Measurements from ENCODE around the gene LYPD6B. TPM values are rescaled to one million over a fixed set of nuclear protein-coding genes. Genes with fewer than 3 reads are reported as not detected.

The LYPD6B gene
- not detected for total RNA-seq (2013)
- polyA plus RNA-seq (not detected), polyA minus RNA-seq (not detected in 2 replicates), total RNA-seq (0 to 2.7 (median 0.08) reads per million in 11 experiments)

DNA sequence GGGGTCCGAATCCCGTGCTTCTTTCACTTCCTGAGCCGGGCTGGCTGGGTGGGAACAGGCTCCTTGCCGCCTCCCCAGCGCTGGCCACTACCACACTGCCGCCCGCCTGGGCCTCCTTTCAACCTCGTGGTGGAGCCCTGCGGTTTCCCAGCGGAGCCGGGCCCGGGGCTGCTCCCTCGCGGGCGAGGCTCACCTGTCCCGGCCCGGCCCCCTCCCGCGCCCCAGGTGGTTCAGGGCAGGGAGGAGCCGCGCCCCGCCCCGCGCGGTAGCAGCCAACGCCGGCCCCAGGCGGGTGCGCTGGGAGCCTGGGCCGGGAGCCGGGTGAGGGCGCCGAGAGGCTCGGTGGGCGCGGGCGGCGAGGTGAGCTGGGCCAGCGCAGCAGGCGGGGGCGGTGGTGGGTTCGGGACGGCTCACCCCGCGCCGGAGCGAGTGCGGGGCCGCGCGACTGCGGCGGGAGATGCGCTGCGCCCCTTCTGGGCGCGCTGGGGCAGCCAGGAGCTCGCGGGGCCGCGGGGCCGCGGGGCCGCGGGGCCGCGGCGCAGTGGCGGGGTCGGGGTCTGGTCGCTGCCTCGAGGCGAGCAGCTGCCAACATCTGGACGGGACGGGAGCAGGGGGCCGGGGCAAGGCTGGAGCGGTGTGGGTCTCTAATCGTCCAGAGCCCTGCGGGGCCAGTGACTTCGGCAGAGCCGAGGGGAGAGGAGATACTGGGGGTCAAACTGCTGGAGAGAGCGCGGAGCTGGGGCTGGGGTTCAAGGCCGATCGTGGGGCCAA lies at the start of gene LYPD6B:
Gene LYPD6B, plus strand, starts transcription at position 258 of the 771 bp plus-strand sequence. CDS start 92,250 bp downstream, outside the sequence.
- H3K9ac ChIP-seq (ENCODE audit: insufficient read depth, low read length, poor library complexity, severe bottlenecking) = peak within 1 kb of the TSS; percentile 4
- peaks cover 0 to 10% of the 10 kb centered on the region in 2 donors for H3K4me1 ChIP-seq (ENCODE audit: control insufficient read depth in 1 of 2, insufficient read depth in 2 of 2, low read length in 2 of 2)
- H2AFZ ChIP-seq (ENCODE audit: insufficient read depth, low read depth, low read length, poor library complexity, severe bottlenecking) = no peak within 1 kb of the TSS
- H4K20me1 ChIP-seq (ENCODE audit: insufficient read depth, low read length) = no peaks in the 10 kb centered on the region
- H3K4me2 ChIP-seq (replicated peaks; ENCODE audit: extremely low read depth, low read length, poor library complexity, severe bottlenecking) = peak within 1 kb of the TSS; percentile 43
- peaks cover 0 to 5% of the 10 kb centered on the region in 2 donors for H3K36me3 Mint-ChIP-seq
- H3K9me3 Mint-ChIP-seq = peaks cover 0 to 5% (median 2%) of the 10 kb centered on the region in 7 donors
- no peak within 1 kb of the TSS for H3K27ac Mint-ChIP-seq
- TF ChIP-seq, protein P1, sequence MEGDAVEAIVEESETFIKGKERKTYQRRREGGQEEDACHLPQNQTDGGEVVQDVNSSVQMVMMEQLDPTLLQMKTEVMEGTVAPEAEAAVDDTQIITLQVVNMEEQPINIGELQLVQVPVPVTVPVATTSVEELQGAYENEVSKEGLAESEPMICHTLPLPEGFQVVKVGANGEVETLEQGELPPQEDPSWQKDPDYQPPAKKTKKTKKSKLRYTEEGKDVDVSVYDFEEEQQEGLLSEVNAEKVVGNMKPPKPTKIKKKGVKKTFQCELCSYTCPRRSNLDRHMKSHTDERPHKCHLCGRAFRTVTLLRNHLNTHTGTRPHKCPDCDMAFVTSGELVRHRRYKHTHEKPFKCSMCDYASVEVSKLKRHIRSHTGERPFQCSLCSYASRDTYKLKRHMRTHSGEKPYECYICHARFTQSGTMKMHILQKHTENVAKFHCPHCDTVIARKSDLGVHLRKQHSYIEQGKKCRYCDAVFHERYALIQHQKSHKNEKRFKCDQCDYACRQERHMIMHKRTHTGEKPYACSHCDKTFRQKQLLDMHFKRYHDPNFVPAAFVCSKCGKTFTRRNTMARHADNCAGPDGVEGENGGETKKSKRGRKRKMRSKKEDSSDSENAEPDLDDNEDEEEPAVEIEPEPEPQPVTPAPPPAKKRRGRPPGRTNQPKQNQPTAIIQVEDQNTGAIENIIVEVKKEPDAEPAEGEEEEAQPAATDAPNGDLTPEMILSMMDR (IDR thresholded peaks at IDR 0.05) = no peak
- H3K4me3 ChIP-seq (replicated peaks in 1 of 3; ENCODE audit: low read depth in 2 of 3, low read length in 3 of 3) = no peak within 1 kb of the TSS
- no peaks in the 10 kb centered on the region for H3K79me2 ChIP-seq (ENCODE audit: insufficient read depth, low read length)
- H3K36me3 ChIP-seq (replicated peaks in 1 of 2; ENCODE audit: control insufficient read depth in 1 of 2, insufficient read depth in 2 of 2, low read length in 2 of 2) = no peaks in the 10 kb centered on the region
- H3K27me3 Mint-ChIP-seq (ENCODE audit: low read depth in 3 of 3) = peaks cover 47 to 62% (median 51%) of the 10 kb centered on the region in 3 donors
- H3K27ac ChIP-seq (ENCODE audit: low read depth in 1 of 2, low read length in 2 of 2) = no peak within 1 kb of the TSS
- peaks cover 10% of the 10 kb centered on the region for H3K4me1 Mint-ChIP-seq
- under 1% methylated on average over 82 of the region's 85 CpGs for WGBS (ENCODE audit: insufficient coverage)
- peaks cover 23 to 36% of the 10 kb centered on the region in 2 donors for H3K27me3 ChIP-seq (ENCODE audit: control insufficient read depth in 2 of 2, insufficient read depth in 2 of 2, low read length in 2 of 2)
- intact Hi-C loops (cut with micrococcal nuclease) = no loop called here
- peaks cover 0 to 5% of the 10 kb centered on the region in 2 donors for H3K9me3 ChIP-seq (replicated peaks in 1 of 2; ENCODE audit: control insufficient read depth in 1 of 2, insufficient read depth in 1 of 2, low read length in 2 of 2)
- DNase-seq = no peak
- H3K4me3 Mint-ChIP-seq = peak within 1 kb of the TSS; percentile 68 to 80

- peak; percentile 51 to 63 (median 60) for DNase-seq
- Histone ChIP-seq H3K27me3 (ENCODE audit: control insufficient read depth in 2 of 2, insufficient read depth in 2 of 2, low read length in 2 of 2) (no peaks in the 10 kb centered on the region), H2AFZ (ENCODE audit: insufficient read depth, low read depth, low read length, poor library complexity, severe bottlenecking) (no peak overlapping the region), H3K36me3 (replicated peaks in 1 of 2; ENCODE audit: control insufficient read depth in 1 of 2, insufficient read depth in 2 of 2, low read length in 2 of 2) (no peaks in the 10 kb centered on the region), H3K9ac (ENCODE audit: insufficient read depth, low read length, poor library complexity, severe bottlenecking) (no peak overlapping the region), H3K4me2 (replicated peaks; ENCODE audit: extremely low read depth, low read length, poor library complexity, severe bottlenecking) (no peak overlapping the region), H3K4me3 (replicated peaks in 1 of 3; ENCODE audit: low read depth in 2 of 3, low read length in 3 of 3) (no peak overlapping the region), H3K4me1 (ENCODE audit: control insufficient read depth in 1 of 2, insufficient read depth in 2 of 2, low read length in 2 of 2) (peaks cover 7 to 8% of the 10 kb centered on the region in 2 donors), H4K20me1 (ENCODE audit: insufficient read depth, low read length) (no peaks in the 10 kb centered on the region), H3K27ac (ENCODE audit: low read depth in 1 of 2, low read length in 2 of 2) (no peak overlapping the region), H3K9me3 (replicated peaks in 1 of 2; ENCODE audit: control insufficient read depth in 1 of 2, insufficient read depth in 1 of 2, low read length in 2 of 2) (no peaks in the 10 kb centered on the region), H3K79me2 (ENCODE audit: insufficient read depth, low read length) (no peaks in the 10 kb centered on the region)
- intact Hi-C loops (cut with micrococcal nuclease) = loop anchor here (2.0 to 10.0 kb wide), 2 partner anchors 1053 to 1055 kb away; no protein-coding TSS in a partner anchor
- Mint-ChIP-seq H3K4me3 (no peak overlapping the region), H3K9me3 (no peaks in the 10 kb centered on the region), H3K36me3 (no peaks in the 10 kb centered on the region), H3K27me3 (ENCODE audit: low read depth in 3 of 3) (peaks cover 0 to 2% (median 2%) of the 10 kb centered on the region in 3 donors), H3K27ac (no peak overlapping the region), H3K4me1 (peaks cover 15% of the 10 kb centered on the region)
- WGBS (ENCODE audit: insufficient coverage) = 31% methylated on average over 5 of the region's 6 CpGs
- TF ChIP-seq, protein P1 (IDR thresholded peaks at IDR 0.05) = peak; percentile 72
Observed at GRCh38 chr2:148989882-148990493, 48.5 kb upstream of the LYPD6B start.
